ENCODE data around the gene UBAP2. TPM values are rescaled to one million over a fixed set of nuclear protein-coding genes. Genes with fewer than 3 reads are reported as not detected.
"Not testable (repeated sequence)": the region's sequence is repeated elsewhere in the genome, so short reads cannot be mapped to it uniquely, and the experiment has no call there.

The UBAP2 gene
- total RNA-seq, 1 experiment from 2014 or later, result 24.8 TPM

- Histone ChIP-seq H3K4me3 (ENCODE audit: insufficient read depth, low read depth, low read length) (no peak overlapping the region), H3K27me3 (ENCODE audit: control insufficient read depth, insufficient read depth, low read length) (no peaks in the 10 kb centered on the region), H3K36me3 (replicated peaks; ENCODE audit: control insufficient read depth, insufficient read depth, low read length) (peaks cover 4% of the 10 kb centered on the region)
- DNase-seq, result no peak
Measured at GRCh38 chr9:33976414-33976813, 72.3 kb downstream of the UBAP2 start.

GRCh38 chr9:33972698-33973097 lies 76.0 kb downstream of the UBAP2 start:
- Histone ChIP-seq H3K4me3 (ENCODE audit: insufficient read depth, low read depth, low read length) (no peak overlapping the region), H3K36me3 (replicated peaks; ENCODE audit: control insufficient read depth, insufficient read depth, low read length) (peaks cover 1% of the 10 kb centered on the region; the same call in 1 of the 2 replicates), H3K27me3 (ENCODE audit: control insufficient read depth, insufficient read depth, low read length) (no peaks in the 10 kb centered on the region)
- no peak for DNase-seq

- no peak for DNase-seq
- H3K27me3 ChIP-seq (ENCODE audit: control insufficient read depth, insufficient read depth, low read length), result no peaks in the 10 kb centered on the region
- no peak overlapping the region for H3K4me3 ChIP-seq (ENCODE audit: insufficient read depth, low read depth, low read length)
- no peaks in the 10 kb centered on the region; the same call in 1 of the 2 replicates for H3K36me3 ChIP-seq (replicated peaks; ENCODE audit: control insufficient read depth, insufficient read depth, low read length)
Measured at GRCh38 chr9:33964086-33964768, 84.5 kb downstream of the UBAP2 start.

DNA sequence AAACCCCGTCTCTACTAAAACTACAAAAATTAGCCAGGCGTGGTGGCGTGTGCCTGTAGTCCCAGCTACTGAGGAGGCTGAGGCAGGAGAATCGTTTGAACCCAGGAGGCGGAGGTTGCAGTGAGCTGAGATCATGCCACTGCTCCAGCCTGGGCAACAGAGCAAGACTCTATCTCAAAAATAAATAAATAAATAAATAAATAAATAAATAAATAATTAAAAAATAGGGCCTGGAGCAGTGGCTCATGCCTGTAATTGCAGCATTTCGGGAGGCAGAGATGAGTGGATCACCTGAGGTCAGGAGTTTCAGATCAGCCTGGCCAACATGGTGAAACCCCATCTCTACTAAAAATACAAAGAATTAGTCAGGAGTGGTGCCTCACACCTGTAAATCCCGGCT lies 86.2 kb downstream of the UBAP2 start:
- not testable (repeated sequence) for H3K27me3 ChIP-seq (ENCODE audit: control insufficient read depth, insufficient read depth, low read length); H3K4me3 ChIP-seq (ENCODE audit: insufficient read depth, low read depth, low read length); DNase-seq; H3K36me3 ChIP-seq (replicated peaks; ENCODE audit: control insufficient read depth, insufficient read depth, low read length)

- Histone ChIP-seq H3K27me3 (ENCODE audit: control insufficient read depth, insufficient read depth, low read length) (no peaks in the 10 kb centered on the region), H3K4me3 (ENCODE audit: insufficient read depth, low read depth, low read length) (no peak overlapping the region), H3K36me3 (replicated peaks; ENCODE audit: control insufficient read depth, insufficient read depth, low read length) (peaks cover 3% of the 10 kb centered on the region)
- DNase-seq, result no peak
Measured at GRCh38 chr9:33959725-33960124, 89.0 kb downstream of the UBAP2 start.

DNA sequence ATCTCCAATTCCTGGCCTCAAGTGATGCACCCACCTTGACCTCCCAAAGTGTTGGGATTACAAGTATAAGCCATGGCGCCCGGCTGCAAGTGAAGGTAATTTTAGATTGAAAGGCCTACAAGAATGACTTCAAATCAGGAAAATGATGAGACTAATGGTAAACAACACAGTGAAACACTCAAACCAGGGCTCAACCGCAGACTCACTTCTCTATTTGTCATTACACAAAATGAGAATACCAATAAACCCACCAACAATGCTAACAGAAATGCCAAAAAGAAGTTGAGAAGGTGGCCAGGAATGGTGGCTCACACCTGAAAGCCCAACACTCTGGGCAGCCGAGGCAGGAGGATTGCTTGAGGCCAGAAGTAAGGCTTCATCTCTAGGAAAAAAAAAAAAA lies 92.1 kb downstream of the UBAP2 start:
- Histone ChIP-seq H3K27me3 (ENCODE audit: control insufficient read depth, insufficient read depth, low read length) (no peaks in the 10 kb centered on the region), H3K4me3 (ENCODE audit: insufficient read depth, low read depth, low read length) (no peak overlapping the region), H3K36me3 (replicated peaks; ENCODE audit: control insufficient read depth, insufficient read depth, low read length) (peaks cover 8% of the 10 kb centered on the region)
- DNase-seq, result no peak

DNA sequence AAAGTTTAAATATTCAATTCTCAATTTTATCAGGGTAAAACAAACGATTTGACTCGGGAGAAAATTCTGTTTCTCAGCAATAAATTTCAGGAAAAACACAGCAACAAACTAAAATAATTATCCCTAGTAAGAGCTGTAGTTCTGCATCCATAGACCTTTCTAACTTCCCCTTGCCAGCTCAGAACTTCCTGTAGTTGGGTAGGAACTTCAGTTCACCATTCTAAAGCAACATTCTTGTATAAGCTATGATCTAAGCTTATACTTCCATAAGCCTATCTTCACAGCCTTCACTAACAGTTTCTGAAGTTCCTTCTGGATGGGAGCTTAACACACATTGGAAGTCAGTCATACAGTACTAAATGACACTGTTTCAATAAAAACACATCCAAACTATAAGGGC lies 96.6 kb downstream of the UBAP2 start:
- Histone ChIP-seq H3K4me3 (ENCODE audit: insufficient read depth, low read depth, low read length) (no peak overlapping the region), H3K27me3 (ENCODE audit: control insufficient read depth, insufficient read depth, low read length) (no peaks in the 10 kb centered on the region), H3K36me3 (replicated peaks; ENCODE audit: control insufficient read depth, insufficient read depth, low read length) (peaks cover 8% of the 10 kb centered on the region)
- DNase-seq, result no peak

GRCh38 chr9:33950371-33950770 lies 98.3 kb downstream of the UBAP2 start:
- no peak overlapping the region for H3K4me3 ChIP-seq (ENCODE audit: insufficient read depth, low read depth, low read length)
- DNase-seq, result no peak
- no peaks in the 10 kb centered on the region for H3K27me3 ChIP-seq (ENCODE audit: control insufficient read depth, insufficient read depth, low read length)
- H3K36me3 ChIP-seq (replicated peaks; ENCODE audit: control insufficient read depth, insufficient read depth, low read length), result peaks cover 9% of the 10 kb centered on the region

- no peak overlapping the region for H3K4me3 ChIP-seq (ENCODE audit: insufficient read depth, low read depth, low read length)
- no peaks in the 10 kb centered on the region for H3K27me3 ChIP-seq (ENCODE audit: control insufficient read depth, insufficient read depth, low read length)
- H3K36me3 ChIP-seq (replicated peaks; ENCODE audit: control insufficient read depth, insufficient read depth, low read length), result peaks cover 12% of the 10 kb centered on the region
- DNase-seq, result no peak
Measured at GRCh38 chr9:33946779-33947535, 101.7 kb downstream of the UBAP2 start.

DNA sequence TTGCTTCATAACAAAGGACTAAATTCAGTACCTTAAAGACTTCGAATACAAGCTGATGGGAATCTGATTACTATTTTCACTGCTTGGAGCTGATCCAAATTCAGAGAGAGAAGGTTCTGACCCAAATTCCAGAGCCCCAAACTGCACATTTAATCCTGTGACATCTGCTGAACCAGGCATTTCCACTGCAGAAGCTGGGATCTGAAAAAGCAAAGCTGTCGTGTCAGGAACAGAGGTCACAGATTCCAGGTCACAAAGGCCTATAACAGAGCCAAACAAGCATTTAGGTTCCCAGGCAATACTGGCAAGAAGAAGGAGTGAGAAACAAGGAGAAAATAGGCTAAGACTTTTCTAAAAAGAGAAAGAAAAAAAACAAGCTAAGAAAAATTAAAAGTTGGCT lies 105.3 kb downstream of the UBAP2 start:
- no peak for DNase-seq
- Histone ChIP-seq H3K36me3 (replicated peaks; ENCODE audit: control insufficient read depth, insufficient read depth, low read length) (peaks cover 17% of the 10 kb centered on the region), H3K27me3 (ENCODE audit: control insufficient read depth, insufficient read depth, low read length) (no peaks in the 10 kb centered on the region)

GRCh38 chr9:33942471-33943083 lies 106.1 kb downstream of the UBAP2 start:
- no peaks in the 10 kb centered on the region for H3K27me3 ChIP-seq (ENCODE audit: control insufficient read depth, insufficient read depth, low read length)
- no peak overlapping the region for H3K4me3 ChIP-seq (ENCODE audit: insufficient read depth, low read depth, low read length)
- DNase-seq, result no peak
- H3K36me3 ChIP-seq (replicated peaks; ENCODE audit: control insufficient read depth, insufficient read depth, low read length), result peaks cover 17% of the 10 kb centered on the region

More for the DNA sequence above, 105.3 kb downstream of the UBAP2 start:
- H3K4me3 ChIP-seq (ENCODE audit: insufficient read depth, low read depth, low read length), result no peak overlapping the region

DNA sequence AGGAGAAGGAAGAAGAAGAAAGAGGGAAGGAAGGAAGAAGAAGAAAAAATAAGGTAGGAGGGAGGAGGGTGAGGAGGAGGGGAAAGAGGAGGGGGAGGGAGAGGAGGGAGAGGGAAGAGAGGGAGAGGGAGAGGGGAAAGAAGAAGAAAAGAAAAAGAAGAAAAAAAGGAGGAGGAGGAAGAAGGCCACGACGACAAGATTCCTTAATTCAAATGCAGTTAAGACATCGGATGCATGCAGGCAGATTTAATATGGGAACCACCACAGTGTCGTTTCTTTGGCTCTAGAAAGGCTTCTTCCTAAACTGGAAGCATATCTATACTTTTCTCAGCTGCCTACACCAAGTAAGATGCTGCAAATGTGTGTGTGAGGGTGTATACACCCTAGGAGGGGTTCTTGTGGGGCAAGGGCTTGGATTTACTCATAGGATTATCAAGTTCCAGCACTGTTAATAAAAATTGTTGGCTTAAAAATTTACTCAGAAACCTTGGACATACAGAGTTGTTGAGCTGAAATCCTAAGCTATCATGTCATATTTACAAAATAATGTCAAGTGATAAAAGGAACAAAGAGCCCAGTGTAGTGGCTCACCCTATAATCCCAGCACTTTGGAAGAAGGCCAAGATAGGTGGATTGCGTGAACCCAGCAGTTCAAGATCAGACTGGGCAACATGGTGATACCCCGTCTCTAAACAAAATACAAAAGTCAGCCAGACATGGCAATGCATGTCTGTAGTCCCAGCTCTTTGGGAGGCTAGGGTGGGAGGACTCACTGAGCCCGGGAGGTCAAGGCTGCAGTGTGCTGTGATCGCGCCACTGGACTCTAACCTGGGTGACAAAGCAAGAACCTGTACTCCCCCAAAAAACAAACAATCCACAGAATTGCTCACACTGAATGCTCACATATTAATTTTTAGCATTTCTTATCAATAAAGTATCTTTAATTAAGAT lies 108.5 kb downstream of the UBAP2 start:
- Histone ChIP-seq H3K4me3 (ENCODE audit: insufficient read depth, low read depth, low read length) (no peak overlapping the region), H3K27me3 (ENCODE audit: control insufficient read depth, insufficient read depth, low read length) (no peaks in the 10 kb centered on the region), H3K36me3 (replicated peaks; ENCODE audit: control insufficient read depth, insufficient read depth, low read length) (peaks cover 16% of the 10 kb centered on the region)
- DNase-seq, result no peak

DNA sequence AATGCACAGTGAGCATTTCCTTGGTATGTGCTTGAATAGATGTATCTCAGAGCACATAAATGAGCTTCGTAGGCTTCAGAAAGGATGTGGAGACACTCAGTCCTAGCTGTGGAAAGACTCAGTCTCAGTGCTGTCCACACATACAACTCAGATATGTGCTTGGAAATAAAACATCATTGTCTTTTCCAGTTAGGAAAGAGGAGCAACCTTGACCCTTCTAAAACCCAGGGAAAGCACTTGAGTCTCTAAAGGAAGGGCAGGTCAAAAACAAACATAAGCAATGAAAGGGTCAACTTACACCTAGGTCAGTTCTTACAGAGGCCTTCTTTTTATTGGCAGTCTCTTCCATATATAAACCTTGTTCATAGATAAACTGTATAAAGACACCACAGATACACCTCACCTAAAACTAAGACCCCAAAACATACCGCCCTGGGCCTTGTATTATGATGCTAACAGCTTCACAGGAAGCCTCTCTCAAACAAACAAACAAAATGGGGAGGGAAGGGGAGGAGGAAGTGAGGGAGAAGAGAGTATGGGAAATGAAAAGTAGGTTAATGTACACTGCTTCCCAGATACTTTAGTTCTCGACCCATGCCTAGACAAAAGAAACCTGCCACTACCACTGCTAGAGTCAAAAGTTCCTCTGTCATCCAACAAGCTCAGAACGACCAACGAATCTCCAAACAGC lies 114.4 kb downstream of the UBAP2 start:
- no peaks in the 10 kb centered on the region for H3K27me3 ChIP-seq (ENCODE audit: control insufficient read depth, insufficient read depth, low read length)
- peaks cover 29% of the 10 kb centered on the region for H3K36me3 ChIP-seq (replicated peaks; ENCODE audit: control insufficient read depth, insufficient read depth, low read length)
- H3K4me3 ChIP-seq (ENCODE audit: insufficient read depth, low read depth, low read length), result no peak overlapping the region
- DNase-seq, result no peak

Data from H7 (cell line).